K562 (cell line): Measurements from ENCODE around the gene KLRD1. TPM values are rescaled to one million over a fixed set of nuclear protein-coding genes. Genes with fewer than 3 reads are reported as not detected.
A peak's percentile ranks its signal among the peaks of the same experiment; 100 is the strongest.

ENCODE experiments used
- AFF4 ChIP-seq: sonication (generic); formaldehyde crosslinking; IDR thresholded peaks from 2 replicates; pipeline ENCODE4 v1.8.0; 2023; ENCODE audit warnings: mild to moderate bottlenecking, missing genetic modification reagents
- ARID4B ChIP-seq: sonication (generic); formaldehyde crosslinking; IDR thresholded peaks from 2 replicates; pipeline ENCODE4 v1.8.0; 2022; ENCODE audit warnings: mild to moderate bottlenecking, missing genetic modification reagents
- DDX20 ChIP-seq: fragments of 450-650 bp; IDR thresholded peaks from 2 replicates; pipeline ENCODE4 v1.6.1; 2016; ENCODE audit warnings: missing genetic modification characterization, low read depth, mild to moderate bottlenecking, missing compliant biosample characterization, moderate library complexity
- ELF2 ChIP-seq: fragments of 250-450 bp; sonication (Bioruptor Pico); IDR thresholded peaks from 2 replicates; pipeline ENCODE4 v1.5.0; 2021; ENCODE audit warnings: mild to moderate bottlenecking
- ETV5 ChIP-seq: sonication (generic); formaldehyde crosslinking; IDR thresholded peaks from 2 replicates; pipeline ENCODE4 v1.4.0; 2020; ENCODE audit warnings: low read depth, mild to moderate bottlenecking, missing genetic modification reagents
- GATA2 ChIP-seq: sonication (generic); formaldehyde crosslinking; IDR thresholded peaks from 2 replicates; pipeline ENCODE4 v1.4.0; 2020; ENCODE audit warnings: mild to moderate bottlenecking, missing genetic modification reagents
- MLLT1 ChIP-seq, 2 experiments: fragments of 450-650 bp; IDR thresholded peaks; 2 replicates each; pipeline ENCODE4 v1.6.1; 2016
- PRMT5 ChIP-seq: sonication (generic); formaldehyde crosslinking; IDR thresholded peaks from 2 replicates; pipeline ENCODE4 v1.5.0; 2020; ENCODE audit warnings: missing genetic modification reagents
- RNF2 ChIP-seq: sonication (generic); IDR thresholded peaks from 2 replicates; pipeline ENCODE4 v1.6.1; 2016
- TRIM25 ChIP-seq: fragments of 450-650 bp; IDR thresholded peaks from 2 replicates; pipeline ENCODE4 v1.7.0; 2016; ENCODE audit warnings: borderline replicate concordance
- polyA plus RNA-seq, 8 experiments: library from polyadenylated mRNA; depleted of rRNA in 4 of 8; stranded (reverse) in 5 of 8; unstranded in 3 of 8; fragments of >200 nt; fragmentation: Nextera tagmentation in 2 of 8; fragmentation: Illumina TruSeq in 1 of 8; extraction: Ambion mirVana in 2 of 8; extraction: Trizol in 1 of 8; gene quantifications; 2 replicates each; pipeline versions ENCODE4 v1.2.1 to v1.2.3, GENCODE V29; 2011 to 2014; ENCODE audit warnings: inconsistent platforms in 1 of 8, missing spikeins in 1 of 8
- total RNA-seq, 7 experiments: library from RNA; depleted of rRNA in 6 of 7; stranded (reverse); fragments of >200 nt in 6 of 7; fragmentation: Illumina TruSeq in 2 of 7; extraction: Trizol in 2 of 7; gene quantifications; 2 replicates each; pipeline versions ENCODE4 v1.2.1 to v1.2.3, GENCODE V29; 2011 to 2021; ENCODE audit warnings: low replicate concordance in 1 of 7

KLRD1 gene
- total and polyA plus RNA-seq, 9 of the 15 experiments (the other 6 are each of a cell fraction or from before 2014, with no cell fraction given), result not detected

- peak; percentile 76; the same call in 1 of the 2 replicates for TF ChIP-seq AFF4 (CRISPR knock-in tag)
- TF ChIP-seq ARID4B (CRISPR knock-in tag), result peak; percentile 76
- TF ChIP-seq MLLT1 (IDR thresholded peaks at IDR 0.05), result no peak
- TF ChIP-seq TRIM25, result no peak
- TF ChIP-seq GATA2 (CRISPR knock-in tag), result no peak
- TF ChIP-seq PRMT5 (CRISPR knock-in tag), result no peak
- TF ChIP-seq DDX20, result no peak
- TF ChIP-seq ELF2 (CRISPR knock-in tag), result no peak
- 0 out of 2 replicates have a peak, but pooled peaks have one; percentile 29 for TF ChIP-seq RNF2
- no peak for TF ChIP-seq ETV5 (CRISPR knock-in tag)
Observed at GRCh38 chr12:10363914-10364814, 56.5 kb downstream of the KLRD1 start (continued).
